HG03457 (cell line): Measurements from ENCODE around the gene PLCB2.

Experiments
- ATAC-seq: cut with Tn5 transposase; IDR thresholded peaks from one replicate; pipeline ENCODE4 v1.9.1; 2021; ENCODE audit warnings: moderate number of reproducible peaks; ENCODE audit not compliant: unreplicated experiment

The PLCB2 gene

DNA sequence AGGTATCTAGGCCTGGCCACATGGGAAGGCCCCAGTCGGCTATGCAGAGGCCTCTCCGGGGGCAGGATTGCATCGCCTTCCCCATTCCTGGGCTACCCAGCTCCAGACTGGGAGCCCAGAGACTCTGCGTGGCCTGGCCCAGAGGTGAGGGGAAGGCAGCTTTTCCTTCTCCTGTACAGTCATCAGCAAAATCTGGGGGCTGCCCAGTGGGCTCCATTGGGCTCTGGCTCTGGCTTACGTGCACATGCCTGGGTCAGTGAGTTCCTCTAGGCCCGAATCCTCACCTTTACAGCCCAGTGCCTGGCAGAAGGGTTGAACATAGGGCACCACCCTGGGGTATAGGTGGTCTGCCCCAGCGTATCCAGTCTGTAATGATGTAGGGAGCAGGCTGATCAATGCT, 20.9 kb downstream of the PLCB2 start:
- no peak for ATAC-seq

- ATAC-seq, result no peak
Measured at GRCh38 chr15:40286061-40286532, 21.6 kb downstream of the PLCB2 start.

- no peak for ATAC-seq
Measured at GRCh38 chr15:40285554-40286011, 22.2 kb downstream of the PLCB2 start.

DNA sequence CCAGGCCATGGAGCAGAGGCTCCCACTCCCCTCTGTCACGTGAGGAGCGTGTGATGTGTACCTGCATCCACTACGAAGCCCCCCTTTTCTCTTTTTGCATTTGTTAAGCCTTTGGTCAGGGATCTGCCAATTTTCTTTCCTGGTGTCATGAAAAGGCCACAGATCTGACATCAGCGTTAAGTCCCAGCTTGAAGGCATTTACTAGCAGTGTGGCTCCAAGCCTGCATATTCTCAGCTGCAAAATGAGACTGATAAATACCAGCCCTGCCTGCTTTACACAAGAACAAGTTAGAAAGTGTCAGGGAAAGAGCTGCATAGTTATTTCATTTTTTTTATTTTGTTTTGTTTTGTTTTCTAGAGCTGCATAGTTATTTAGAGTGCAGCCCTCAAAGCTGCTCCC, 22.6 kb downstream of the PLCB2 start:
- no peak for ATAC-seq

- no peak for ATAC-seq
Measured at GRCh38 chr15:40283615-40284300, 24.0 kb downstream of the PLCB2 start.

GRCh38 chr15:40282869-40283614, 24.7 kb downstream of the PLCB2 start, which contains the start of gene ANKRD63:
ANKRD63 (minus strand) TSS chr15:40283064; CDS start chr15:40282586, 478 bp downstream.
- ATAC-seq, result no peak

DNA sequence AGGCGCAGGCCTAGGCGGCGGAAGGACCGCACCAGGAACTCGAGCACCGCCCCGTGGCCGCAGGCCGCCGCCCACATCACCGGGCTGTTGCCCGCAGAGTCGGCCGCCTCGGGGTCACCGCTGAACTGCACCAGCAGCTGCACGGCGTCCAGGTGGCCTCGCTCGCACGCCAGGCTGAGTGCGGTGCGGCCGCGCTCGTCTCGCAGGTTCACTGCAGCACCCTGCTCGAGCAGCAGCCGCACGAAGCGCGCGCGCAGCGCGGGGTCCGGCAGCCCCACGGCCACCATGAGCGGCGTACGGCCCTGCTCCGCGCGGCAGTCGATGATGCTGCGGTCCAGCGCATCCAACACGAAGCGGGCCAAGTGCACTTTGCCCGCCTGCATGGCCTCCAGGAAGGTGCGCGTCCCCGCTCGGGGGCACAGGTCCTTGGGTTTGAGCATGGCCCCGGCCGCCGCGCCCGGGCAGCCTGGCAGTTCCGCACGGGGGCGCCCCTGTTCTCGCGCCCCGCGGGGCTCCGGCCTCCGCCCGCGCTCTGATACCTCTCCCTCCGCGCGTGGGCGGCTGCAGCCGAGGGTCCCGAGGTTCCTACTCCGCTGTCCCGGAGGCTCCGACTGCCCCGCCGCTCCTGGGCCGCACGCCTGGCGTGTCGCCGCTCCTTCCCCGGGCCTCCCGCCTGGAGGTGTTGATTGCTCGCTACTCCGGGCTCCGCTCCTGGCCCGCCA, 25.4 kb downstream of the PLCB2 start:
- ATAC-seq, result no peak

DNA sequence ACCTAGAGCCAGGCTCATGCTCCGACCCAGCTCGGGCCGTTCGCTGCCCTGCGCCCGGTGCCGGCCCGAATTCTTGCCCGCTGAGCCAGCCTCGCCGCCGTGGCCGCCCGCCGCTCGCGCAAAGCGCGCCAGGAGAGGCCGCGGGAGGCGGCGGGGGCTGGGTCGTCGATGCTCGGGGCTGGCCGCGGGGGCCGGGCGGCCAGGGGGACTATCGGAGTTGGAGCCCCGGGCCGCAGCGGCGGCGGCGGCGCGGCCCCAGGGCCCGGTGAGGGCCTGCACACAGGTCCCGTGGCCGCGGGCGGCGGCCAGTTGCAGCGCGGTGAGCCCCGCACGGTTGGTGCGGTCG, 26.0 kb downstream of the PLCB2 start:
- ATAC-seq, result no peak

- no peak for ATAC-seq
Measured at GRCh38 chr15:40281057-40281800, 26.5 kb downstream of the PLCB2 start.

DNA sequence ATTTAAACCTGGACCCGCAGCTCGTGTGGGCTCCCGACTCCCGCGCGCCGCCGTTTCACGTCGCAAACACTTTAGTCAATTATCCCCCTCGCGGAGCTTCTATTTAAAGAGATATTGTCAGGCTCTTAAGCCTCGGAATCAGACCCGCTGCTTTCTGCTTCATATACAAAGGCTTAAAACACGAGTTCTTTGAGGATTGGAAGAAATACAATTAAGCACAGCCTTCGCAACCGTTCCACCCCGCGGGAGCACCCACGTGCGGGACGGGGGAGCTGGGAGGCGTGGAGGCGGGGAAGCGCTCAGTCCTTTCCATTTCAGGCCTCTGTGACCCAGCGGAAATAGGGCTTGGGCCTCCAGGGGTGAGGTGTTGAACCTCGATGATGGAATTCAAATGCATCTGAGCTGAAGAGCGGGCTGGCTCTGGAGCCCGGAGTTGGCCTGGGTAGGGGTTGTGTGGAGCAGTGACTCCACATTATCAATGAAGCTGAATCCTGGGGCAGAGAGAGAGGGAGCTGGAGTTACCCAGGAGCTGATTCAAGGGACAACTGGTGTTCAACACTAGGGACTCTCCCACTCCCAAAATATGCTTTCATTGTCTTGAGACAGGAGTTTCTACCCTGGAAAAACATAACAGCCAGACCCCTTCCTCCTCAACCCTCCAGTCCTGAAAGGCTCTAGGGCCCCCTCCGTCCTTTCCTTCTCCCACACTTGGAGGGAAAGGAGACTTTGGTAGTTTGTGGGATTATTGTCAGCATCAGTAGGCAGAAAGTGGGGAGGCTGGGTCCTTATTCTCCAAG, 27.3 kb downstream of the PLCB2 start:
- no peak for ATAC-seq

DNA sequence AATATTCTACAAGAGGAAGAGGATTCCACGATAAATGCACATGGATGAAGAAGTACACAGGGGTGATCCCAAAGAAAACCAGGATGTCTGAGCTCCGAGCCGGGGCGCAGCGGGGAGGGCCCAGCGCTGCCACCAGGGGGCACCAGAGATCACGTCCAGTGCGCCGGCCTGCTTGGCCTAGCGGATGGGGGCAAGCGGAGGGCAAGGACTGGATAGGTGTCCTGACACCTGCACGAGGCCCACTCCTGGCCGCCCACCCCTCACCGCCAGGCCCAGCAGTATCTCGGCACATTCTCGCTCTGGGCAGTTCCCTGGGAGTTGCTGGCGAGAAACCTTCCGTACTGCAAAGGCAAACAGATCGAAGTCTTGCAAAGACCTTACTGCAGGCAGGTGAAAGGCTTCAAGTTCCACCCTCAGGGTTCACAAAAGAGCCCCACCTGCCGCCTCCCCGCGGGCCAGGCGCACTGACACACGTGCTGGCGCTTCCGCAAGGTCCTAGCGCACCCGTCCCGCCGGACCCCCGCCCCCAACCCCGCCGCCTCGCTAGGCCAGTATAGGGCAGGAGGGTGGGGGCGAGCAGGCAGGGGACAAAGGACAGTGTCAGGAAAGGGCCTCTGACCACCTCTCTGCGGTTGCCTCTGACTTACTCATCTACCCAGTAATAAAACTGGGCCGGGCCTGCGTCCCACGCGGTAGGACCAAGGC, 28.1 kb downstream of the PLCB2 start:
- ATAC-seq, result no peak

- no peak for ATAC-seq
Measured at GRCh38 chr15:40278026-40278425, 29.7 kb downstream of the PLCB2 start.

DNA sequence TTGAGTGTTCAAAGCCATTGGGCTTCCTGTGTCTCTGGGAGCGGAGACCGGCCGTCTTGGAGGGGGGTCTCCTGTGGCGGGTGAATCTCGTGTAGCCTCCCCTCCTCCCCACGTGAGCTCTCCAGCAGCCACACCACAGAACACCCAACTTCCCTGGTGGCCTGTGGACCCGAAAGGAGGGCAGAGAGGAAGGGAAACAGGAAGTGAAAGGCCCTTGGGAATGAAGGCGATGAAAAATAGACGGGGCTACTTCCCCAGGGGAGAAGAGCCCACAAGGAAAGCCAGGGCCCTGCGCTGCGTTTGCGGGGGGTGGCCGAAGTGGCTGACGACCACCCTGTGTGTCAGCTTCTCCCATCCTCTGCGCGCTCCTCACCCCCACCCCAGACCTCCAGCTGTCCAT, 30.3 kb downstream of the PLCB2 start:
- ATAC-seq, result no peak

- no peak for ATAC-seq
Measured at GRCh38 chr15:40276927-40277326, 30.8 kb downstream of the PLCB2 start.

- no peak for ATAC-seq
Measured at GRCh38 chr15:40275954-40276353, 31.8 kb downstream of the PLCB2 start.

GRCh38 chr15:40275523-40275922, 32.2 kb downstream of the PLCB2 start:
- ATAC-seq, result no peak

GRCh38 chr15:40274350-40275274, 33.1 kb downstream of the PLCB2 start:
- no peak for ATAC-seq

DNA sequence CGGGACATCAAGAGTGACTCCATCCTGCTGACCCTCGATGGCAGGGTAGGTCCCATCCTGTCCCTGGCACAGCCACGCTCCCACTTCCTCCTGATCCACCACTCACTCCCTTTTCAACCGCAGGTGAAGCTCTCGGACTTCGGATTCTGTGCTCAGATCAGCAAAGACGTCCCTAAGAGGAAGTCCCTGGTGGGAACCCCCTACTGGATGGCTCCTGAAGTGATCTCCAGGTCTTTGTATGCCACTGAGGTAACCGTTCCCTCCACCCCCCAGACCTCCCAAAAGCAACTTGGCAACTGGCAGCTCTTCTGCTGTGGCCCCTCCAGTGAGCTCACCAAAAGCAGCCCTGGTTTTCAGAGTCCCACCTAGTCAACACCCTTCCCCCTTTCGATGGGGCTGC, 34.3 kb downstream of the PLCB2 start:
- ATAC-seq, result no peak
